Tibial nerve (tissue), 4 donors: Measurements from ENCODE around the gene FAM219A. TPM values are rescaled to one million over a fixed set of nuclear protein-coding genes. Genes with fewer than 3 reads are reported as not detected.

ENCODE experiments used
- DNase-seq, 2 donors: peaks; one replicate each; pipeline ENCODE4 v3.0.0-alpha.2; 2019; ENCODE audit warnings: low spot score in 2 of 2
- H3K27ac ChIP-seq, 4 donors: fragments of 200-600 bp; sonication (generic) in 3 of 4; one replicate each; pipeline ENCODE4 v1.5.1; 2017 to 2019; ENCODE audit warnings: mild to moderate bottlenecking in 1 of 4
- H3K27me3 ChIP-seq, 2 donors: fragments of 200-600 bp; sonication (generic) in 1 of 2; one replicate each; pipeline versions ENCODE4 v1.5.1 to v1.6.0; 2017 to 2019
- H3K36me3 ChIP-seq, 3 donors: fragments of 200-600 bp; sonication (generic); one replicate each; pipeline ENCODE4 v1.5.1; 2018 to 2019
- H3K4me1 ChIP-seq, 4 donors: fragments of 200-600 bp; sonication (generic) in 3 of 4; one replicate each; pipeline ENCODE4 v1.5.1; 2017 to 2019
- H3K4me3 ChIP-seq, 4 donors: fragments of 200-600 bp; sonication (generic) in 3 of 4; one replicate each; pipeline ENCODE4 v1.5.1; 2017 to 2019; ENCODE audit warnings: mild to moderate bottlenecking in 1 of 4, moderate library complexity in 1 of 4
- H3K9me3 ChIP-seq, 4 donors: fragments of 200-600 bp; sonication (generic) in 3 of 4; one replicate each; pipeline ENCODE4 v1.5.1; 2017 to 2019
- CTCF ChIP-seq, 5 experiments: fragments of 200-600 bp in 3 of 5; fragments of 450-650 bp in 2 of 5; sonication (generic) in 3 of 5; IDR thresholded peaks; one replicate each; pipeline ENCODE4 v1.5.1; 2016 to 2019; ENCODE audit warnings: antibody characterized with exemption in 5 of 5, mild to moderate bottlenecking in 3 of 5, moderate library complexity in 2 of 5
- EP300 ChIP-seq, 2 donors: sonication (generic); formaldehyde crosslinking; IDR thresholded peaks; one replicate each; pipeline ENCODE4 v1.6.1; 2017; ENCODE audit warnings: antibody characterized with exemption in 2 of 2, mild to moderate bottlenecking in 1 of 2
- POLR2A ChIP-seq, 2 donors: fragments of 450-650 bp; IDR thresholded peaks; one replicate each; pipeline ENCODE4 v1.6.1; 2017; ENCODE audit warnings: antibody characterized with exemption in 2 of 2, mild to moderate bottlenecking in 2 of 2, moderate library complexity in 2 of 2
- WGBS, 2 donors: methylation state at CpG; one replicate each; pipeline ENCODE4 v1.1.5; 2018; 5-methylcytosine and 5-hydroxymethylcytosine counted together
- total RNA-seq, 4 donors: library from RNA; depleted of rRNA; stranded (reverse); fragments of >200 nt; gene quantifications; one replicate each; pipeline ENCODE4 v1.1.0, GENCODE V29; 2016

FAM219A gene
- total RNA-seq, 4 donors from 2014 or later: 8.5 to 15.6 (median 13.6) TPM

GRCh38 chr9:34375901-34376595 lies 82.3 kb downstream of the FAM219A start:
- Histone ChIP-seq H3K4me3 (peak overlapping the region; percentile 42 to 76 (median 62)), H3K4me1 (peaks cover 0 to 44% (median 29%) of the 10 kb centered on the region in 4 donors), H3K9me3 (peaks cover 0 to 6% (median 0%) of the 10 kb centered on the region in 4 donors), H3K27me3 (peaks cover 0 to 25% of the 10 kb centered on the region in 2 donors), H3K36me3 (peaks cover 0 to 14% (median 0%) of the 10 kb centered on the region in 3 donors), H3K27ac (peak overlapping the region in 3 of 4 donors; percentile 69 to 84 (median 84))
- DNase-seq: no peak
- 20 to 40% methylated on average over 7 to 19 of the region's 22 CpGs for WGBS, 2 donors
- TF ChIP-seq POLR2A (IDR thresholded peaks at IDR 0.05): no peak
- no peak for TF ChIP-seq CTCF (IDR thresholded peaks at IDR 0.05)
- no peak for TF ChIP-seq EP300 (IDR thresholded peaks at IDR 0.05)

- peaks cover 0 to 32% of the 10 kb centered on the region in 2 donors for H3K27me3 ChIP-seq
- H3K27ac ChIP-seq: peak overlapping the region in 1 of 4 donors; percentile 84
- H3K4me3 ChIP-seq: no peak overlapping the region
- peaks cover 0 to 16% (median 0%) of the 10 kb centered on the region in 3 donors for H3K36me3 ChIP-seq
- peaks cover 0 to 6% (median 0%) of the 10 kb centered on the region in 4 donors for H3K9me3 ChIP-seq
- WGBS, 2 donors: 72 to 78% methylated on average over 5 of the region's 5 CpGs
- TF ChIP-seq EP300 (IDR thresholded peaks at IDR 0.05): no peak
- no peak for TF ChIP-seq POLR2A (IDR thresholded peaks at IDR 0.05)
- TF ChIP-seq CTCF (IDR thresholded peaks at IDR 0.05): no peak
- H3K4me1 ChIP-seq: peaks cover 0 to 39% (median 21%) of the 10 kb centered on the region in 4 donors
- no peak for DNase-seq
These were observed 83.3 kb downstream of the FAM219A start for GRCh38 chr9:34374905-34375552.

GRCh38 chr9:34374339-34374738 lies 84.0 kb downstream of the FAM219A start:
- Histone ChIP-seq H3K4me1 (peaks cover 0 to 32% (median 14%) of the 10 kb centered on the region in 4 donors), H3K36me3 (peaks cover 0 to 16% (median 0%) of the 10 kb centered on the region in 3 donors), H3K27ac (no peak overlapping the region), H3K9me3 (peaks cover 0 to 6% (median 0%) of the 10 kb centered on the region in 4 donors), H3K4me3 (no peak overlapping the region), H3K27me3 (peaks cover 0 to 32% of the 10 kb centered on the region in 2 donors)
- 90 to 95% methylated on average over 3 of the region's 3 CpGs for WGBS, 2 donors
- TF ChIP-seq EP300 (IDR thresholded peaks at IDR 0.05) (no peak), CTCF (IDR thresholded peaks at IDR 0.05) (no peak)
- no peak for DNase-seq

GRCh38 chr9:34373749-34374148 lies 84.6 kb downstream of the FAM219A start:
- peaks cover 0 to 32% of the 10 kb centered on the region in 2 donors for H3K27me3 ChIP-seq
- DNase-seq: no peak
- H3K4me3 ChIP-seq: no peak overlapping the region
- whole genome bisulfite sequencing, 2 donors: 81 to 91% methylated on average over 2 of the region's 2 CpGs
- peaks cover 0 to 16% (median 0%) of the 10 kb centered on the region in 3 donors for H3K36me3 ChIP-seq
- H3K9me3 ChIP-seq: peaks cover 0 to 6% (median 0%) of the 10 kb centered on the region in 4 donors
- peaks cover 0 to 26% (median 11%) of the 10 kb centered on the region in 4 donors for H3K4me1 ChIP-seq
- H3K27ac ChIP-seq: no peak overlapping the region
- TF ChIP-seq POLR2A (IDR thresholded peaks at IDR 0.05) (no peak), EP300 (IDR thresholded peaks at IDR 0.05) (no peak), CTCF (IDR thresholded peaks at IDR 0.05) (no peak)
